ENCODE results near the gene INO80.
"Not testable (repeated sequence)": the region's sequence is repeated elsewhere in the genome, so short reads cannot be mapped to it uniquely, and the experiment has no call there.

The INO80 gene

GRCh38 chr15:41116116-41116961 lies at the start of gene INO80:
INO80 (minus strand) TSS chr15:41116280; CDS start chr15:41096310, 19,970 bp downstream.
- peak; percentile 92 to 93 for DNase-seq (ENCODE audit: extremely low read depth in 1 of 2, low read depth in 1 of 2)

GRCh38 chr15:41161736-41162135 lies 45.7 kb upstream of the INO80 start:
- DNase-seq (ENCODE audit: extremely low read depth in 1 of 2, low read depth in 1 of 2) = no peak

- DNase-seq (ENCODE audit: extremely low read depth in 1 of 2, low read depth in 1 of 2) = no peak
Observed at GRCh38 chr15:41161336-41161735, 45.3 kb upstream of the INO80 start.

- DNase-seq (ENCODE audit: extremely low read depth in 1 of 2, low read depth in 1 of 2) = no peak
Observed at GRCh38 chr15:41160639-41161315, 44.7 kb upstream of the INO80 start.

- no peak for DNase-seq (ENCODE audit: extremely low read depth in 1 of 2, low read depth in 1 of 2)
Observed at GRCh38 chr15:41154412-41154811, 38.3 kb upstream of the INO80 start.

- no peak for DNase-seq (ENCODE audit: extremely low read depth in 1 of 2, low read depth in 1 of 2)
Observed at GRCh38 chr15:41153733-41154132, 37.7 kb upstream of the INO80 start.

GRCh38 chr15:41151451-41152005 lies 35.4 kb upstream of the INO80 start:
- no peak for DNase-seq (ENCODE audit: extremely low read depth in 1 of 2, low read depth in 1 of 2)

- no peak for DNase-seq (ENCODE audit: extremely low read depth in 1 of 2, low read depth in 1 of 2)
Observed at GRCh38 chr15:41150279-41150678, 34.2 kb upstream of the INO80 start.

GRCh38 chr15:41148065-41148464 lies 32.0 kb upstream of the INO80 start:
- DNase-seq (ENCODE audit: extremely low read depth in 1 of 2, low read depth in 1 of 2) = no peak

- DNase-seq (ENCODE audit: extremely low read depth in 1 of 2, low read depth in 1 of 2) = no peak
Observed at GRCh38 chr15:41139619-41140018, 23.5 kb upstream of the INO80 start.

GRCh38 chr15:41139112-41139511 lies 23.0 kb upstream of the INO80 start:
- DNase-seq (ENCODE audit: extremely low read depth in 1 of 2, low read depth in 1 of 2) = not testable (repeated sequence)

- not testable (repeated sequence) for DNase-seq (ENCODE audit: extremely low read depth in 1 of 2, low read depth in 1 of 2)
Observed at GRCh38 chr15:41135580-41135979, 19.5 kb upstream of the INO80 start.

GRCh38 chr15:41133454-41133853 lies 17.4 kb upstream of the INO80 start:
- DNase-seq (ENCODE audit: extremely low read depth in 1 of 2, low read depth in 1 of 2) = no peak

GRCh38 chr15:41132094-41132493 lies 16.0 kb upstream of the INO80 start:
- DNase-seq (ENCODE audit: extremely low read depth in 1 of 2, low read depth in 1 of 2) = not testable (repeated sequence)

GRCh38 chr15:41128174-41128902 lies 12.3 kb upstream of the INO80 start:
- DNase-seq (ENCODE audit: extremely low read depth in 1 of 2, low read depth in 1 of 2) = no peak

GRCh38 chr15:41125931-41126642 lies 10.0 kb upstream of the INO80 start:
- DNase-seq (ENCODE audit: extremely low read depth in 1 of 2, low read depth in 1 of 2) = no peak

GRCh38 chr15:41125063-41125669 lies 9.1 kb upstream of the INO80 start:
- DNase-seq (ENCODE audit: extremely low read depth in 1 of 2, low read depth in 1 of 2) = no peak

- no peak for DNase-seq (ENCODE audit: extremely low read depth in 1 of 2, low read depth in 1 of 2)
Observed at GRCh38 chr15:41124058-41124457, 8.0 kb upstream of the INO80 start.

- DNase-seq (ENCODE audit: extremely low read depth in 1 of 2, low read depth in 1 of 2) = no peak
Observed at GRCh38 chr15:41122849-41123248, 6.8 kb upstream of the INO80 start.

GRCh38 chr15:41121951-41122350 lies 5.9 kb upstream of the INO80 start:
- no peak for DNase-seq (ENCODE audit: extremely low read depth in 1 of 2, low read depth in 1 of 2)

Data from activated CD8-positive, alpha-beta memory T cell treated with anti-CD3 and anti-CD28 coated beads for 1 hour (primary cell).